Stimulated activated CD8-positive, alpha-beta memory T cell treated with anti-CD3 and anti-CD28 coated beads, Interleukin-7, amount 100 ng/mL, for 4 hours (primary cell): Measurements from ENCODE around the gene DYSF.
"Not testable (repeated sequence)": the region's sequence is repeated elsewhere in the genome, so short reads cannot be mapped to it uniquely, and the experiment has no call there.

Experiments used
- DNase-seq, 2 donors: peaks; one replicate each; pipeline ENCODE4 v3.0.0-alpha.2; 2020; ENCODE audit warnings: low read depth in 2 of 2

Gene DYSF

GRCh38 chr2:71472019-71472418 lies 18.7 kb downstream of the DYSF start:
- DNase-seq, result no peak

GRCh38 chr2:71473346-71474031 lies 20.1 kb downstream of the DYSF start:
- DNase-seq, result no peak

GRCh38 chr2:71474116-71474743 lies 20.9 kb downstream of the DYSF start:
- no peak for DNase-seq

GRCh38 chr2:71474744-71475397 lies 21.5 kb downstream of the DYSF start:
- no peak for DNase-seq

GRCh38 chr2:71476495-71476894 lies 23.1 kb downstream of the DYSF start:
- DNase-seq, result no peak

GRCh38 chr2:71477231-71477691 lies 23.9 kb downstream of the DYSF start:
- no peak for DNase-seq

GRCh38 chr2:71478806-71479205 lies 25.4 kb downstream of the DYSF start:
- no peak for DNase-seq

GRCh38 chr2:71479261-71479660 lies 25.9 kb downstream of the DYSF start:
- DNase-seq, result no peak

GRCh38 chr2:71481111-71481510 lies 27.8 kb downstream of the DYSF start:
- no peak for DNase-seq

- no peak for DNase-seq
Measured at GRCh38 chr2:71482055-71482454, 28.7 kb downstream of the DYSF start.

GRCh38 chr2:71483246-71483645 lies 29.9 kb downstream of the DYSF start:
- no peak for DNase-seq

- DNase-seq, result no peak
Measured at GRCh38 chr2:71484354-71484753, 31.0 kb downstream of the DYSF start.

GRCh38 chr2:71486881-71487640 lies 33.7 kb downstream of the DYSF start:
- DNase-seq, result no peak

GRCh38 chr2:71491551-71491950 lies 38.2 kb downstream of the DYSF start:
- DNase-seq, result not testable (repeated sequence)

- DNase-seq, result no peak
Measured at GRCh38 chr2:71492112-71492511, 38.8 kb downstream of the DYSF start.

- DNase-seq, result no peak
Measured at GRCh38 chr2:71494091-71494490, 40.7 kb downstream of the DYSF start.

GRCh38 chr2:71494523-71495155 lies 41.3 kb downstream of the DYSF start:
- DNase-seq, result no peak

- DNase-seq, result no peak
Measured at GRCh38 chr2:71496156-71496770, 42.9 kb downstream of the DYSF start.

- DNase-seq, result no peak
Measured at GRCh38 chr2:71498261-71498701, 44.9 kb downstream of the DYSF start.

GRCh38 chr2:71499691-71500090 lies 46.3 kb downstream of the DYSF start:
- no peak for DNase-seq

- no peak for DNase-seq
Measured at GRCh38 chr2:71500426-71501079, 47.2 kb downstream of the DYSF start.
